AG10803 (cell line): ENCODE data around the gene TMEM82.
"Not testable (repeated sequence)": the region's sequence is repeated elsewhere in the genome, so short reads cannot be mapped to it uniquely, and the experiment has no call there.

Source experiments
- DNase-seq: peaks from one replicate; pipeline ENCODE4 v3.0.0; 2010; ENCODE audit warnings: low read depth
- H3K4me3 ChIP-seq: 2 replicates; pipeline ENCODE4 v1.5.1; 2011; ENCODE audit warnings: mild to moderate bottlenecking, low read length, control low read depth
- TF ChIP-seq, protein P1 (sequence below): conservative IDR thresholded peaks from 2 replicates; pipeline ENCODE4 v1.5.1; 2011; ENCODE audit warnings: mild to moderate bottlenecking, low read length, control low read depth, inconsistent platforms

Gene TMEM82

DNA sequence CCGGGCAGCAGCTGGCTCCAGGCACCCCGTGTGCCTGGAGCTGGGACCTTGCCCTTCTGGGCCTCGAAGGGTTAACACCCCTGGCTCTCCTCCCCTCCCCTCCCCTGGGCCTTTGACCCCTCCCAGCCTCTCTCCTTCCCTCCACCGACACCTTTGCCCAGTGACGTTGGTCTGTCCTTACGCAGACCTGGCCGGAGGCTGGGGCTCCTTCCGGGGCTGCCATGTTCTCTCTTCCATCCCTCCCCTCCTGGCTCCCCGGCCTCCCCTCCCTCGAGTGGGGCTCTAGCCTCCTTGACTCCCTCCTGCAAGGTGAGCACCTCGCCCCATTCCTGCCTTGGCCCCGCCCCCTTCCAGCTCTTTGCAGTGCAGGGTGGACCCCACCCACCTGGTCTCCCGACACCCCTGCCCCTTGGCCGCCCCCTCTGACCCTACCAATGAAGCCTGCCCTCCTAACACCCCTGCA, at the start of gene TMEM82:
Gene TMEM82 (plus strand): TSS at position 161 of the 463 bp plus-strand sequence. CDS start 61 bp downstream, at position 222.
- no peak within 1 kb of the TSS for H3K4me3 ChIP-seq

DNA sequence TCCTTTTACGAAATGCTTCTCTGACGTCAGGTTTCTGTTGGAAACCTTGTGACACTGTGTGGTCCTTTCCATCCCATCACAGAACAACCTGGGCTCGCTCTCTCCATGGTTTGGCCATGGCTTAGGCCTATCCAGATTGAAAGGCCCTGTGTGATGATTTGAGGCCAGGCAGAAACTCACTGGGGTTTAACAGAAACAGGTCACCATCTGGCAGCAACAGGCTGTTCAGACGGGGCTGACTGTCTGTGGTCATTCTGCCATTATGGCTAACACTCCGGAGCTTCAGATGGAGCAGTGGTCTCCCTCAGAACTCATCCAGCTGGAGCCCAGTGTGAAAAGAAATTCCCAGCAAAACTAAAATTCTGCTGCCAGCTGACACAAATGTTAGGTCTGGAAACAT, 48.9 kb upstream of the TMEM82 start:
- H3K4me3 ChIP-seq = no peak overlapping the region
- DNase-seq = no peak
- TF ChIP-seq, protein P1, sequence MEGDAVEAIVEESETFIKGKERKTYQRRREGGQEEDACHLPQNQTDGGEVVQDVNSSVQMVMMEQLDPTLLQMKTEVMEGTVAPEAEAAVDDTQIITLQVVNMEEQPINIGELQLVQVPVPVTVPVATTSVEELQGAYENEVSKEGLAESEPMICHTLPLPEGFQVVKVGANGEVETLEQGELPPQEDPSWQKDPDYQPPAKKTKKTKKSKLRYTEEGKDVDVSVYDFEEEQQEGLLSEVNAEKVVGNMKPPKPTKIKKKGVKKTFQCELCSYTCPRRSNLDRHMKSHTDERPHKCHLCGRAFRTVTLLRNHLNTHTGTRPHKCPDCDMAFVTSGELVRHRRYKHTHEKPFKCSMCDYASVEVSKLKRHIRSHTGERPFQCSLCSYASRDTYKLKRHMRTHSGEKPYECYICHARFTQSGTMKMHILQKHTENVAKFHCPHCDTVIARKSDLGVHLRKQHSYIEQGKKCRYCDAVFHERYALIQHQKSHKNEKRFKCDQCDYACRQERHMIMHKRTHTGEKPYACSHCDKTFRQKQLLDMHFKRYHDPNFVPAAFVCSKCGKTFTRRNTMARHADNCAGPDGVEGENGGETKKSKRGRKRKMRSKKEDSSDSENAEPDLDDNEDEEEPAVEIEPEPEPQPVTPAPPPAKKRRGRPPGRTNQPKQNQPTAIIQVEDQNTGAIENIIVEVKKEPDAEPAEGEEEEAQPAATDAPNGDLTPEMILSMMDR = no peak

More for the DNA sequence above, at the start of gene TMEM82:
- no peak for DNase-seq
- TF ChIP-seq, protein P1 = no peak

DNA sequence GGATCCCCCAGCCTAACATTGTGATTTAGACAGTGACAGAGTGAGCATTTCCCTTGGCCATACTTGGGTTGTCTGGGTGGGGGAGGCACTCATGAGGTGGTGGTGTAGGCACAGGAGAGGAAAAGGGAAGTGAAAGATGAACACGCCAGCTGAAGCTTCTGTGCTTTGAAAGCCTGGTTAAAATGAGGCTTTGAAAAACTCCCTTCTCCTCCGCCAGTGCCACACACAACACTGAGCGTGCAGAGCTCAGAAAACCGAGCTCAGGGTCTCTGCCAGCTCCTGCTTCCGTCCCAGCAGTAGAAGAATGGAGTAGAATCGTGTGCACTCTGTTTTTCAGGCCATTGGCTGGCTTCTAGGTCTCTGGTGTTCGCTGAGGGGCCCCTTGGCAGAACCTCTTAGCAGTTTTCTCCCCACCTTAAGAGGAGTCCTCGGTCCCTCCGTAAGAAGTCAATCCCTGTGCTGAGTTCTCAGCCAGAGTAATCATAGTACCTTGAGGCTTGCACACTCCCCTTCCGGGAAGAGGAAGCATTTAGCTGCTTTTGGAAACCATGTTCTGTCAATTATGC, 45.3 kb upstream of the TMEM82 start:
- TF ChIP-seq, protein P1 = no peak
- H3K4me3 ChIP-seq = no peak overlapping the region
- DNase-seq = no peak

DNA sequence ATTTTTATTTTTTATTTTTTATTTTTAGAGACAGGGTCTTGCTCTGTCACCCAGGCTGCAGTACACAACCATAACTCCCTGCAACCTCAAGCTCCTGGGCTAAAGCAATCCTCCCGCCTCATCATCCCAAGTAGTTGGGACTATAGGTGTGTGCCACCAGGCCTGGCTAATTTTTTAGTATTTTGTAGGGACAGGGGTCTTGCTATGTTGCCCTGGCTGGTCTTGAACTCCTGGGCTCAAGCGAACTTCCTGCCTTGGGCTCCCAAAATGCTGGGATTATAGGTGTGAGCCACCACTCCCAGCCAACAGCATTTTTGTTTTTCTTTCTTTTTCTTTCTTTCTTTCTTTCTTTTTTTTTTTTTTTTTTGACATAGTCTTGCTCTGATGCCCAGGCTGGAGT, 44.1 kb upstream of the TMEM82 start:
- TF ChIP-seq, protein P1 = no peak
- DNase-seq = no peak
- no peak overlapping the region for H3K4me3 ChIP-seq

DNA sequence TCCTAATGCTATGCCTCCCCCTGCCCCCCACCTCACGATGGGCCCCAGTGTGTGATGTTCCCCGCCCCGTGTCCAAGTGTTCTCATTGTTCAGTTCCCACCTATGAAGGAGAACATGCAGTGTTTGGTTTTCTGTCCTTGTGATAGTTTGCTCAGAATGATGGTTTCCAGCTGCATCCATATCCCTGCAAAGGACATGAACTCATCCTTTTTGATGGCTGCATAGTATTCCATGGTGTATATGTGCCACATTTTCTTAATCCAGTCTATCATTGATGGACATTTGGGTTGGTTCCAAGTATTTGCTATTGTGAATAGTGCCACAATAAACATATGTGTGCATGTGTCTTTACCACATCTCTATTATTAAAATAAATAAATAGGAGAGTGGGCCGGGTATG, 43.0 kb upstream of the TMEM82 start:
- not testable (repeated sequence) for H3K4me3 ChIP-seq, DNase-seq

DNA sequence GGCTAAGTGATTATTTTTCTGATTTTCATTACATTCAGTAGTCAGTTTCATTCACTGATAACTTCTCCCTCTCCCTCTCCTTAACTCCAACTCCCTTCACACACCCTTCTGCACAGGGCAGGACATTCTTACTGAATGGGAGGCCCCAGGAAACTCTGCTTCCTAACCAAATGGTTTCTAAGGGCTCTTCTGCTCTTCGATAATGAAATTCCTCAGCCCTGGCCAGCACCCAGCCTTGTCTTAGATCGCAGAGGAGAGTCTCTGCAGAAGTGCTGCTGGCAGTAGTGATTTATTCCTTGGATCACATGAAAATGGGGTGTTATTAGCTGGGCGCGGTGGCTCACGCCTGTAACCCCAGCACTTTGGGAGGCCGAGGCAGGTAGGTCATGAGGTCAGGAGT, 41.8 kb upstream of the TMEM82 start:
- H3K4me3 ChIP-seq = no peak overlapping the region
- TF ChIP-seq, protein P1 = no peak
- DNase-seq = peak; percentile 36

DNA sequence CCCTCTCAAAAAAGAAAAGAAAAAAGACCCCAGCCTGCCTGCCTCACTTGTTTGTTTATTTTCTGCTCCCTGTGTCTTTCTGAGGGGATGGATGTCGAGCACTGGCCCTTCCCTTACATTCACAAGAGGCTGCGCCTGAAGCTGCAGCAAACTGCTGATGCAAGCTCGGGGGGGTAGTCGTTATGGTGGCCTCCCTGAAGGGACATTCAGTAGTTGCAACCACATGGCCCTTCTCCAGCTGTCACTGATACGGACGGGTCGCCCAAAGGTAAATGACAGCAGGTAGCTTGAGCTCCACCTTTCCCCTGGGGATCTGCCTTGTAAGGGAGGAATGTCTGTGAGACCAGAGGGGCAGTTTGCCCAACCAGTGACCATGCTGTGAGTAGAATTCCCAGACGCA, 40.5 kb upstream of the TMEM82 start:
- TF ChIP-seq, protein P1 = no peak
- no peak overlapping the region for H3K4me3 ChIP-seq
- no peak for DNase-seq
